GM19455 (cell line): ENCODE results near the gene RPP25.
A peak's percentile ranks its signal among the peaks of the same experiment; 100 is the strongest.
"Not testable (repeated sequence)": the region's sequence is repeated elsewhere in the genome, so short reads cannot be mapped to it uniquely, and the experiment has no call there.

ENCODE experiments used
- ATAC-seq: cut with Tn5 transposase; IDR thresholded peaks from one replicate; pipeline ENCODE4 v1.9.1; 2021; ENCODE audit not compliant: unreplicated experiment

Gene RPP25

GRCh38 chr15:74963213-74963612, 6.6 kb upstream of the RPP25 start:
- ATAC-seq: no peak

GRCh38 chr15:74962671-74963070, 6.1 kb upstream of the RPP25 start:
- no peak for ATAC-seq

GRCh38 chr15:74962219-74962618, 5.6 kb upstream of the RPP25 start:
- ATAC-seq: no peak

GRCh38 chr15:74961616-74962015, 5.0 kb upstream of the RPP25 start:
- no peak for ATAC-seq

- no peak for ATAC-seq
These were observed 4.5 kb upstream of the RPP25 start for GRCh38 chr15:74960995-74961588.

- no peak for ATAC-seq
These were observed 3.7 kb upstream of the RPP25 start for GRCh38 chr15:74960286-74960685.

- no peak for ATAC-seq
These were observed 3.0 kb upstream of the RPP25 start for GRCh38 chr15:74959586-74959939.

GRCh38 chr15:74958908-74959585, 2.5 kb upstream of the RPP25 start:
- ATAC-seq: no peak

- no peak for ATAC-seq
These were observed 1.8 kb upstream of the RPP25 start for GRCh38 chr15:74958320-74958907.

- no peak for ATAC-seq
These were observed 984 bp upstream of the RPP25 start for GRCh38 chr15:74957476-74958035.

- ATAC-seq: peak; percentile 47
These were observed 550 bp downstream of the RPP25 start for GRCh38 chr15:74955796-74956647.

- ATAC-seq: no peak
These were observed 1.6 kb downstream of the RPP25 start for GRCh38 chr15:74955017-74955416.

- ATAC-seq: no peak
These were observed 2.1 kb downstream of the RPP25 start for GRCh38 chr15:74954515-74954914.

GRCh38 chr15:74951006-74951405, 5.6 kb downstream of the RPP25 start:
- no peak for ATAC-seq

- no peak for ATAC-seq
These were observed 6.3 kb downstream of the RPP25 start for GRCh38 chr15:74950078-74950908.

GRCh38 chr15:74937590-74938371, 18.8 kb downstream of the RPP25 start, which contains the start of gene COX5A:
Gene COX5A (minus strand): TSS chr15:74938073. CDS start chr15:74938014, 59 bp downstream.
- peak; percentile 87 for ATAC-seq

GRCh38 chr15:74937272-74937589, 19.3 kb downstream of the RPP25 start:
- no peak for ATAC-seq

GRCh38 chr15:74935193-74935592, 21.4 kb downstream of the RPP25 start:
- not testable (repeated sequence) for ATAC-seq

GRCh38 chr15:74933573-74933972, 23.0 kb downstream of the RPP25 start:
- ATAC-seq: no peak

- no peak for ATAC-seq
These were observed 27.8 kb downstream of the RPP25 start for GRCh38 chr15:74928771-74929198.
